Gastroesophageal sphincter (tissue), 3 donors: ENCODE data around the gene PRUNE2.

Experiments
- CTCF ChIP-seq, 4 experiments: fragments of 200-600 bp in 2 of 4; fragments of 450-650 bp in 2 of 4; sonication (generic) in 1 of 4; IDR thresholded peaks; one replicate each; pipeline ENCODE4 v1.5.1; 2017 to 2019; ENCODE audit warnings: antibody characterized with exemption in 4 of 4, mild to moderate bottlenecking in 2 of 4, moderate library complexity in 2 of 4
- POLR2A ChIP-seq, 2 donors: fragments of 450-650 bp; IDR thresholded peaks; one replicate each; pipeline ENCODE4 v1.6.1; 2017; ENCODE audit warnings: antibody characterized with exemption in 2 of 2, mild to moderate bottlenecking in 2 of 2, moderate library complexity in 1 of 2

GRCh38 chr9:76585487-76586389 lies 320.2 kb downstream of the PRUNE2 start:
- no peak for TF ChIP-seq POLR2A (IDR thresholded peaks at IDR 0.05)
- no peak for TF ChIP-seq CTCF (IDR thresholded peaks at IDR 0.05)
